Endothelial cell of umbilical vein (primary cell): ENCODE data around the gene STMP1. TPM values are rescaled to one million over a fixed set of nuclear protein-coding genes. Genes with fewer than 3 reads are reported as not detected.

Experiments
- BruUV-seq: library from RNA; stranded (reverse); fragments of 400-500 nt; replicated peaks from 2 replicates; lab custom pipeline; 2021; lab: Mats Ljungman, UMichigan
- CTCF ChIA-PET: fragments of 300-600, 350-600 bp; sonication (Branson Sonifier 250); formaldehyde crosslinking; loops from one replicate; lab custom pipeline; 2021; ENCODE audit warnings: antibody characterized with exemption, inconsistent platforms; lab: Charles Lee
- POLR2A ChIA-PET: fragments of 300-600, 350-600 bp; sonication (Branson Sonifier 250); formaldehyde crosslinking; loops from one replicate; lab custom pipeline; 2021; ENCODE audit warnings: antibody characterized with exemption, inconsistent platforms; lab: Charles Lee
- DNase-seq: peaks from one replicate; pipeline ENCODE4 v3.0.0-alpha.2; 2011; ENCODE audit warnings: low read depth, low spot score
- FAIRE-seq: peaks from 2 replicates; lab custom pipeline; 2011; peaks lifted over from hg19 to GRCh38; lab: Jason Lieb, UNC
- H2AFZ ChIP-seq: 2 replicates; pipeline ENCODE4 v1.6.0; 2012; ENCODE audit warnings: low read depth, low read length, control low read depth, inconsistent platforms
- H3K27ac ChIP-seq: 2 replicates; pipeline ENCODE4 v1.5.1; 2011; ENCODE audit warnings: low read depth, mild to moderate bottlenecking, control low read depth, low read length, moderate library complexity; ENCODE audit not compliant: insufficient read depth
- H3K27me3 ChIP-seq, 2 experiments: 2 replicates each; pipeline versions ENCODE4 v1.6.0 to v1.6.1; 2011; ENCODE audit warnings: low read length in 2 of 2, mixed read lengths in 1 of 2; ENCODE audit not compliant: control insufficient read depth in 2 of 2, insufficient read depth in 2 of 2
- H3K36me3 ChIP-seq, 2 experiments: 2 replicates in 1 of 2; 3 replicates in 1 of 2; pipeline ENCODE4 v1.5.1; 2011; ENCODE audit warnings: low read length in 2 of 2, mild to moderate bottlenecking in 1 of 2, moderate library complexity in 1 of 2; ENCODE audit not compliant: control insufficient read depth in 2 of 2, insufficient read depth in 2 of 2; ENCODE audit errors: extremely low read depth in 1 of 2
- H3K4me1 ChIP-seq: 3 replicates; pipeline ENCODE4 v1.5.1; 2011; ENCODE audit warnings: mild to moderate bottlenecking, low read length; ENCODE audit not compliant: control insufficient read depth, insufficient read depth; ENCODE audit errors: extremely low read depth
- H3K4me2 ChIP-seq: 2 replicates; pipeline ENCODE4 v1.6.1; 2011; ENCODE audit warnings: low read length, control low read depth, mixed read lengths; ENCODE audit not compliant: insufficient read depth
- H3K4me3 ChIP-seq, 3 experiments: fragments of 200-600 bp in 1 of 3; sonication (generic), shearing (Covaris generic) in 1 of 3; replicated peaks in 1 of 3; 2 replicates each; pipeline ENCODE4 v1.5.1; 2011 to 2016; ENCODE audit warnings: control low read depth in 3 of 3, low read length in 3 of 3, mild to moderate bottlenecking in 2 of 3, inconsistent platforms in 1 of 3, low read depth in 1 of 3, moderate library complexity in 1 of 3; ENCODE audit not compliant: insufficient read depth in 1 of 3
- H3K79me2 ChIP-seq: 2 replicates; pipeline ENCODE4 v1.6.0; 2012; ENCODE audit warnings: low read length, inconsistent platforms; ENCODE audit not compliant: control insufficient read depth, insufficient read depth
- H3K9ac ChIP-seq: replicated peaks from 2 replicates; pipeline ENCODE3; 2011; ENCODE audit warnings: low read length, control low read depth; ENCODE audit not compliant: insufficient read depth; ENCODE audit errors: extremely low read depth
- H3K9me1 ChIP-seq: replicated peaks from 3 replicates; pipeline ENCODE4 v1.6.0; 2011; ENCODE audit warnings: mild to moderate bottlenecking, low read length; ENCODE audit not compliant: control insufficient read depth, insufficient read depth; ENCODE audit errors: extremely low read depth
- H3K9me3 ChIP-seq: replicated peaks from 2 replicates; pipeline ENCODE4 v1.5.1; 2012; ENCODE audit warnings: low read length, inconsistent platforms; ENCODE audit not compliant: control insufficient read depth, insufficient read depth
- H4K20me1 ChIP-seq: replicated peaks from 2 replicates; pipeline ENCODE3; 2011; ENCODE audit warnings: mild to moderate bottlenecking, low read length; ENCODE audit not compliant: control insufficient read depth, insufficient read depth; ENCODE audit errors: extremely low read depth
- EZH2 ChIP-seq: IDR thresholded peaks from 2 replicates; pipeline ENCODE4 v1.6.1; 2012; ENCODE audit warnings: borderline replicate concordance, low read depth, mild to moderate bottlenecking, moderate library complexity, low read length, inconsistent platforms; ENCODE audit not compliant: severe bottlenecking
- FOS ChIP-seq: IDR thresholded peaks from 2 replicates; pipeline ENCODE4 v1.6.1; 2011; ENCODE audit warnings: mild to moderate bottlenecking, low read length, moderate library complexity, borderline replicate concordance; ENCODE audit not compliant: insufficient read depth
- GATA2 ChIP-seq: IDR thresholded peaks from 2 replicates; pipeline ENCODE4 v1.7.0; 2011; ENCODE audit warnings: low read depth, mild to moderate bottlenecking, moderate library complexity, mixed read lengths, low read length; ENCODE audit not compliant: insufficient read length, insufficient read depth
- JUN ChIP-seq: IDR thresholded peaks from 2 replicates; pipeline ENCODE4 v1.6.1; 2011; ENCODE audit warnings: borderline replicate concordance, low read depth; ENCODE audit not compliant: insufficient read length, insufficient read depth
- MYC ChIP-seq: IDR thresholded peaks from one replicate; pipeline ENCODE4 v1.6.1; 2011; ENCODE audit warnings: mild to moderate bottlenecking, low read depth, low read length
- POLR2A ChIP-seq: IDR thresholded peaks from 2 replicates; pipeline ENCODE4 v1.6.1; 2012; ENCODE audit warnings: low read depth, mild to moderate bottlenecking, control low read depth, low read length
- POLR2AphosphoS5 ChIP-seq: IDR thresholded peaks from 2 replicates; pipeline ENCODE4 v1.6.1; 2012; ENCODE audit warnings: low read depth, mild to moderate bottlenecking, control low read depth, low read length, moderate library complexity; ENCODE audit not compliant: insufficient read depth
- dilution Hi-C: fragments of 300-500 bp; cut with MboI; formaldehyde crosslinking; loops from one replicate; pipeline ENCODE4 v1.15.0; 2019; ENCODE audit warnings: low sequenced_read_pairs; ENCODE audit not compliant: extremely low pct_ligation_motif_present
- intact Hi-C: fragments of 100-400 bp; cut with micrococcal nuclease; formaldehyde crosslinking; loops from one replicate; pipeline ENCODE4 v1.10.0; 2022
- polyA plus RNA-seq, 4 experiments: library from polyadenylated mRNA; depleted of rRNA in 3 of 4; stranded (reverse) in 3 of 4; unstranded in 1 of 4; fragments of >200 nt; gene quantifications; 2 replicates each; pipeline versions ENCODE4 v1.2.1 to v1.2.3, GENCODE V29; 2011 to 2012; ENCODE audit warnings: missing spikeins in 1 of 4
- total RNA-seq: library from RNA; stranded (reverse); gene quantifications from 2 replicates; pipeline ENCODE4 v1.2.3, GENCODE V29; 2021
- TF ChIP-seq, protein P1 (sequence below), 2 donors: IDR thresholded peaks; 1 replicate in 1 of 2; 2 replicates in 1 of 2; pipeline ENCODE4 v1.5.1; 2011; ENCODE audit warnings: low read length in 2 of 2, mild to moderate bottlenecking in 2 of 2, moderate library complexity in 2 of 2, control low read depth in 1 of 2, inconsistent platforms in 1 of 2, low read depth in 1 of 2; ENCODE audit not compliant: insufficient read depth in 1 of 2; ENCODE audit errors: extremely low read depth in 1 of 2
- TF ChIP-seq, protein P2 (sequence below): IDR thresholded peaks from 2 replicates; pipeline ENCODE4 v1.6.1; 2011; ENCODE audit not compliant: insufficient read depth, insufficient read length

STMP1 gene
- total and polyA plus RNA-seq, 2 donors (not counting 3 experiments of a cell fraction or from before 2014, with no cell fraction given), result 17.1 to 31.3 TPM

- dilution Hi-C loops, result no loop called here
- BruUV-seq, result no TSS peak
- Histone ChIP-seq H2AFZ (no peak overlapping the region), H3K9ac (no peak overlapping the region), H3K9me3 (no peaks in the 10 kb centered on the region), H3K27me3 (no peaks in the 10 kb centered on the region), H3K79me2 (peaks cover 6% of the 10 kb centered on the region), H3K4me2 (no peak overlapping the region), H3K4me1 (peaks cover 28% of the 10 kb centered on the region), H3K27ac (no peak overlapping the region), H4K20me1 (no peaks in the 10 kb centered on the region), H3K36me3 (no peaks in the 10 kb centered on the region), H3K4me3 (no peak overlapping the region), H3K9me1 (no peaks in the 10 kb centered on the region)
- ChIA-PET CTCF (interaction anchor here (1.1 to 3.7 kb wide), 2 partner anchors 13 to 38 kb away, joined by 4 to 28 read pairs; no protein-coding TSS in a partner anchor), POLR2A (no interaction called here)
- TF ChIP-seq EZH2 (no peak), GATA2 (no peak), JUN (no peak), POLR2A (no peak), MYC (no peak), POLR2AphosphoS5 (no peak), FOS (no peak)
- TF ChIP-seq, protein P1, sequence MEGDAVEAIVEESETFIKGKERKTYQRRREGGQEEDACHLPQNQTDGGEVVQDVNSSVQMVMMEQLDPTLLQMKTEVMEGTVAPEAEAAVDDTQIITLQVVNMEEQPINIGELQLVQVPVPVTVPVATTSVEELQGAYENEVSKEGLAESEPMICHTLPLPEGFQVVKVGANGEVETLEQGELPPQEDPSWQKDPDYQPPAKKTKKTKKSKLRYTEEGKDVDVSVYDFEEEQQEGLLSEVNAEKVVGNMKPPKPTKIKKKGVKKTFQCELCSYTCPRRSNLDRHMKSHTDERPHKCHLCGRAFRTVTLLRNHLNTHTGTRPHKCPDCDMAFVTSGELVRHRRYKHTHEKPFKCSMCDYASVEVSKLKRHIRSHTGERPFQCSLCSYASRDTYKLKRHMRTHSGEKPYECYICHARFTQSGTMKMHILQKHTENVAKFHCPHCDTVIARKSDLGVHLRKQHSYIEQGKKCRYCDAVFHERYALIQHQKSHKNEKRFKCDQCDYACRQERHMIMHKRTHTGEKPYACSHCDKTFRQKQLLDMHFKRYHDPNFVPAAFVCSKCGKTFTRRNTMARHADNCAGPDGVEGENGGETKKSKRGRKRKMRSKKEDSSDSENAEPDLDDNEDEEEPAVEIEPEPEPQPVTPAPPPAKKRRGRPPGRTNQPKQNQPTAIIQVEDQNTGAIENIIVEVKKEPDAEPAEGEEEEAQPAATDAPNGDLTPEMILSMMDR (IDR thresholded peaks at IDR 0.05; ENCODE audit: extremely low read depth in 1 of 2, insufficient read depth in 1 of 2, low read depth in 1 of 2, low read length in 2 of 2), result no peak
- TF ChIP-seq, protein P2, sequence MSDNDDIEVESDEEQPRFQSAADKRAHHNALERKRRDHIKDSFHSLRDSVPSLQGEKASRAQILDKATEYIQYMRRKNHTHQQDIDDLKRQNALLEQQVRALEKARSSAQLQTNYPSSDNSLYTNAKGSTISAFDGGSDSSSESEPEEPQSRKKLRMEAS, result no peak
- intact Hi-C loops, result no loop called here
- no peak for DNase-seq
- FAIRE-seq, result no peak
These were observed 3.8 kb upstream of the STMP1 start for GRCh38 chr7:135658564-135658963.
